CD14-positive monocyte (primary cell): Measurements from ENCODE around the gene CRABP2. TPM values are rescaled to one million over a fixed set of nuclear protein-coding genes. Genes with fewer than 3 reads are reported as not detected.

Source experiments
- DNase-seq, 3 donors: peaks; one replicate each; pipeline ENCODE4 v3.0.0-alpha.2; 2011 to 2022
- H2AFZ ChIP-seq: 2 replicates; pipeline ENCODE4 v1.6.0; 2012; ENCODE audit warnings: mild to moderate bottlenecking, low read depth, low read length, inconsistent platforms; ENCODE audit not compliant: insufficient read depth, poor library complexity, severe bottlenecking
- H3K27ac ChIP-seq, 2 donors: 1 replicate in 1 of 2; 2 replicates in 1 of 2; pipeline ENCODE4 v1.5.1; 2012 to 2013; ENCODE audit warnings: low read length in 2 of 2, control low read depth in 1 of 2, inconsistent platforms in 1 of 2, low read depth in 1 of 2, mild to moderate bottlenecking in 1 of 2
- H3K27me3 ChIP-seq, 2 donors: one replicate each; pipeline versions ENCODE4 v1.6.0 to v1.6.1; 2011 to 2013; ENCODE audit warnings: low read length in 2 of 2; ENCODE audit not compliant: control insufficient read depth in 2 of 2, insufficient read depth in 2 of 2
- H3K36me3 ChIP-seq, 2 donors: replicated peaks in 1 of 2; 1 replicate in 1 of 2; 2 replicates in 1 of 2; pipeline versions ENCODE4 v1.5.1 to v1.6.1; 2012 to 2013; ENCODE audit warnings: low read length in 2 of 2, control low read depth in 1 of 2, inconsistent platforms in 1 of 2, mild to moderate bottlenecking in 1 of 2; ENCODE audit not compliant: insufficient read depth in 2 of 2, control insufficient read depth in 1 of 2
- H3K4me1 ChIP-seq, 2 donors: 1 replicate in 1 of 2; 2 replicates in 1 of 2; pipeline versions ENCODE4 v1.5.1 to v1.6.1; 2012 to 2013; ENCODE audit warnings: low read length in 2 of 2, control low read depth in 1 of 2, inconsistent platforms in 1 of 2, mild to moderate bottlenecking in 1 of 2, moderate library complexity in 1 of 2; ENCODE audit not compliant: insufficient read depth in 2 of 2, control insufficient read depth in 1 of 2
- H3K4me2 ChIP-seq: replicated peaks from 2 replicates; pipeline ENCODE3; 2012; ENCODE audit warnings: low read length, moderate library complexity, mild to moderate bottlenecking; ENCODE audit not compliant: poor library complexity, severe bottlenecking; ENCODE audit errors: extremely low read depth
- H3K4me3 ChIP-seq, 3 experiments: fragments of 200-600 bp in 1 of 3; sonication (generic) in 1 of 3; replicated peaks in 1 of 3; 1 replicate in 2 of 3; 2 replicates in 1 of 3; pipeline ENCODE4 v1.5.1; 2011 to 2013; ENCODE audit warnings: low read length in 3 of 3, mild to moderate bottlenecking in 3 of 3, control low read depth in 2 of 3, low read depth in 2 of 3, inconsistent platforms in 1 of 3, moderate library complexity in 1 of 3
- H3K79me2 ChIP-seq: 2 replicates; pipeline ENCODE4 v1.6.0; 2012; ENCODE audit warnings: mild to moderate bottlenecking, control low read depth, inconsistent platforms, low read length, moderate library complexity; ENCODE audit not compliant: insufficient read depth
- H3K9ac ChIP-seq: 2 replicates; pipeline ENCODE4 v1.6.0; 2017; ENCODE audit warnings: low read length, mild to moderate bottlenecking; ENCODE audit not compliant: insufficient read depth, poor library complexity, severe bottlenecking
- H3K9me3 ChIP-seq, 2 donors: replicated peaks in 1 of 2; 1 replicate in 1 of 2; 2 replicates in 1 of 2; pipeline versions ENCODE4 v1.5.1 to v1.6.1; 2012 to 2013; ENCODE audit warnings: low read length in 2 of 2, control low read depth in 1 of 2; ENCODE audit not compliant: control insufficient read depth in 1 of 2, insufficient read depth in 1 of 2
- H4K20me1 ChIP-seq: 2 replicates; pipeline ENCODE4 v1.6.0; 2012; ENCODE audit warnings: mild to moderate bottlenecking, low read length, control low read depth, moderate library complexity; ENCODE audit not compliant: insufficient read depth
- H3K27ac Mint-ChIP-seq, 7 donors: one replicate each; pipeline ENCODE4 v1.8.0; 2020; ENCODE audit warnings: mild to moderate bottlenecking in 7 of 7, mixed read lengths in 7 of 7, moderate library complexity in 6 of 7, inconsistent platforms in 2 of 7
- H3K27me3 Mint-ChIP-seq, 3 donors: one replicate each; pipeline ENCODE4 v1.8.0; 2021 to 2022; ENCODE audit warnings: low read depth in 3 of 3, mild to moderate bottlenecking in 3 of 3, mixed read lengths in 3 of 3, moderate library complexity in 3 of 3, inconsistent platforms in 1 of 3
- H3K36me3 Mint-ChIP-seq, 2 donors: one replicate each; pipeline ENCODE4 v1.8.0; 2020; ENCODE audit warnings: mixed read lengths in 2 of 2, inconsistent platforms in 1 of 2, mild to moderate bottlenecking in 1 of 2
- H3K4me1 Mint-ChIP-seq: one replicate; pipeline ENCODE4 v1.8.0; 2020; ENCODE audit warnings: mild to moderate bottlenecking, mixed read lengths
- H3K4me3 Mint-ChIP-seq, 2 donors: one replicate each; pipeline ENCODE4 v1.8.0; 2020; ENCODE audit warnings: mild to moderate bottlenecking in 2 of 2, mixed read lengths in 2 of 2, moderate library complexity in 1 of 2
- H3K9me3 Mint-ChIP-seq, 7 donors: one replicate each; pipeline ENCODE4 v1.8.0; 2020 to 2022; ENCODE audit warnings: mixed read lengths in 7 of 7, mild to moderate bottlenecking in 6 of 7, moderate library complexity in 6 of 7, inconsistent platforms in 2 of 7
- WGBS: methylation state at CpG from one replicate; pipeline ENCODE4 v1.1.5; 2013; ENCODE audit warnings: missing lambda C conversion rate; ENCODE audit not compliant: insufficient coverage; 5-methylcytosine and 5-hydroxymethylcytosine counted together
- intact Hi-C, 2 donors: fragments of 100-400 bp; cut with micrococcal nuclease; formaldehyde crosslinking; loops; one replicate each; pipeline versions ENCODE4 v1.15.0 to v1.15.1; 2023
- polyA plus RNA-seq, 3 donors: library from polyadenylated mRNA; depleted of rRNA in 1 of 3; unstranded in 2 of 3; stranded (reverse) in 1 of 3; fragments of 300-500 nt in 2 of 3; fragments of >200 nt in 1 of 3; fragmentation: Illumina TruSeq in 2 of 3; gene quantifications; 1 replicate in 2 of 3; 2 replicates in 1 of 3; pipeline ENCODE4 v1.2.3, GENCODE V29; 2012 to 2021
- TF ChIP-seq, protein P1 (sequence below): fragments of 200-600 bp; IDR thresholded peaks from one replicate; pipeline ENCODE4 v1.8.0; 2022; ENCODE audit warnings: antibody characterized with exemption, mild to moderate bottlenecking

Gene CRABP2
- polyA plus RNA-seq, 3 donors: 0.23 to 1.8 TPM; not detected in 1

DNA sequence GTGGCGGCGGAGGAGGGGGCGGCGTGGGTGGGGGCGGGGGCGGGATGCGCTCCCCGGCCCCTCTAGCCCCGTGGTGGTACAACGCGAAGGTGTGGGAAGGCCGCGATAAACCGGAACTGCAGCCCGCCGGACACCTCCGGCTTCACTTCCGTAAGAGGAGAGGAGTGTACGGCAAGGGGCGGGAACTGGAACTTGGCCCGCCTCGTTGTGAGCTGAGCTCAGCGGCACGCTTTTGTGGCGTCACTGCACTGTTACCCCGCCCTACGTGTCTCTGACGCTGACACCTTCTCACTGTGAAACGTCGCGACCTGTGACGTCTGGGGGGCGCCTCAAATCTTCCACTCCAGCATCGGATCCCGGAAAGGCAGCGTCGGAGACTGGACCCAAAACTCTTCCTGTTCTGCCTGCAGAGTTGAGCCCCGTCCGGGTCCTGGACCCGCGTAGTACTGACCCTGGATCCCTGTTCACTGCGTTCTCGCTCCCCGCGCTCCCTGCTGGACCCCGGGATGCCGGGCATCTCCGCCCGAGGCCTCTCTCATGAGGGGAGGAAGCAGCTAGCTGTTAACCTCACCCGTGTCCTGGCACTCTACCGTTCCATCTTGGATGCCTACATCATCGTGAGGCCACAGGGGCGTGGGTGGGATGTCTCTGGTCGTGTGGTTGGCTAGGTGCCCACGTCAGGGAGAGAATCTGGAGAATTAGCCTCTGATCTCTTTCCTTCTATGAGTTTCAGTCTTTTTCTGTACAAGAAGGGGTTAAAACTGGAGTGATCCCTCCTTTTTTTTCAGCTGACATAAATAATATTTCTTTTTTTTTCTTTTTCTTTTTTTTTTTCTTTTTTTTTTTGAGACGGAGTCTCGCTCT is 23.4 kb upstream of the CRABP2 start, which contains the start of gene ISG20L2:
ISG20L2 (minus strand) TSS at position 168 of the 864 bp plus-strand sequence. CDS start 1,114 bp downstream, outside the sequence.
- Mint-ChIP-seq H3K9me3 (no peaks in the 10 kb centered on the region), H3K27ac (peak within 1 kb of the TSS in 5 of 7 donors; percentile 72 to 98 (median 98)), H3K27me3 (no peaks in the 10 kb centered on the region), H3K4me1 (peaks cover 18% of the 10 kb centered on the region), H3K36me3 (peaks cover 23 to 29% of the 10 kb centered on the region in 2 donors), H3K4me3 (peak within 1 kb of the TSS; percentile 93 to 97)
- Histone ChIP-seq H3K4me2 (peak within 1 kb of the TSS; percentile 93), H3K4me1 (peaks cover 38 to 45% of the 10 kb centered on the region in 2 donors), H3K27ac (peak within 1 kb of the TSS; percentile 69 to 98), H3K4me3 (peak within 1 kb of the TSS; percentile 64 to 94 (median 89)), H3K9ac (peak within 1 kb of the TSS; percentile 89), H3K36me3 (peaks cover 27 to 41% of the 10 kb centered on the region in 2 donors), H3K9me3 (no peaks in the 10 kb centered on the region), H4K20me1 (peaks cover 34% of the 10 kb centered on the region), H3K79me2 (peaks cover 65% of the 10 kb centered on the region), H2AFZ (peak within 1 kb of the TSS; percentile 82), H3K27me3 (no peaks in the 10 kb centered on the region)
- DNase-seq: peak; percentile 99 to 100 (median 100)
- 1% methylated on average over 38 of the region's 57 CpGs for WGBS
- intact Hi-C loops: loop anchor here in 1 of 2 donors (1.0 to 10.0 kb wide), 4 partner anchors 38 to 224 kb away; partner anchors contain the start of genes MEF2D and PRCC
- TF ChIP-seq, protein P1, sequence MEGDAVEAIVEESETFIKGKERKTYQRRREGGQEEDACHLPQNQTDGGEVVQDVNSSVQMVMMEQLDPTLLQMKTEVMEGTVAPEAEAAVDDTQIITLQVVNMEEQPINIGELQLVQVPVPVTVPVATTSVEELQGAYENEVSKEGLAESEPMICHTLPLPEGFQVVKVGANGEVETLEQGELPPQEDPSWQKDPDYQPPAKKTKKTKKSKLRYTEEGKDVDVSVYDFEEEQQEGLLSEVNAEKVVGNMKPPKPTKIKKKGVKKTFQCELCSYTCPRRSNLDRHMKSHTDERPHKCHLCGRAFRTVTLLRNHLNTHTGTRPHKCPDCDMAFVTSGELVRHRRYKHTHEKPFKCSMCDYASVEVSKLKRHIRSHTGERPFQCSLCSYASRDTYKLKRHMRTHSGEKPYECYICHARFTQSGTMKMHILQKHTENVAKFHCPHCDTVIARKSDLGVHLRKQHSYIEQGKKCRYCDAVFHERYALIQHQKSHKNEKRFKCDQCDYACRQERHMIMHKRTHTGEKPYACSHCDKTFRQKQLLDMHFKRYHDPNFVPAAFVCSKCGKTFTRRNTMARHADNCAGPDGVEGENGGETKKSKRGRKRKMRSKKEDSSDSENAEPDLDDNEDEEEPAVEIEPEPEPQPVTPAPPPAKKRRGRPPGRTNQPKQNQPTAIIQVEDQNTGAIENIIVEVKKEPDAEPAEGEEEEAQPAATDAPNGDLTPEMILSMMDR: no peak

DNA sequence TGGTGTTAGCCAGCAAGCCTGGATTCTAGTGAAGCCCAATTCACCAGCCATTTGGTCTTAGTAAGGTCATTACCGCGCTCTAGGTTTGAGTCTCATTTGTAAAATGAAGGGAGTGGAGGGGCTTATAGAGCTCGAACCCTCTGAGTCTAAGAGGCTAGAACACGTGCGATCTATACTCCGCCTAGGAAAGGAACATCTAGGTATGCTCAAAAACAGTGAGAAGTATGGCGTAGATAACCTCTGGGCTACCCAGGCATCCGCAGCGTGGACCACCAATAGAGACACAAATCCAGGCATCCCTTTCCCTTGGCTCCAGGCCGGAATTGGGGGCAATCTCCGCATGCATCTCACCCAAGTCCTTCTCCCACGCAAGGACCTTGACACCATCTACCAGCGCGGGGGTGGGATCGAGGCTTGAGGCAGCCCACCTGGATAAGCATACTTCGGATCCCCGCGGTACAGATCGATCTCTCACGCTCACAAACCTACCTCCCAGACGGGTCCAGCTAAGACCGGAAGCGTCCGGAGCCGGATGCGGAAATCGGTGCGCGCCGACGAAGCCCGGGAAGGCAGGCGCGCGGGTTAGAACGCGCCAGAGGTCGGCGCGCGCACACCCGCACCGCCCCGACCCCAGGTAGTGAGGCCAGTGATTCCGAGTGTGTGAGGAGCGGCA is 22.7 kb upstream of the CRABP2 start, which contains the start of gene METTL25B:
METTL25B (plus strand) TSS at position 544 of the 673 bp plus-strand sequence. CDS start 636 bp downstream, outside the sequence.
- Histone ChIP-seq H3K9ac (peak within 1 kb of the TSS; percentile 89), H3K4me2 (peak within 1 kb of the TSS; percentile 93), H3K36me3 (peaks cover 27 to 41% of the 10 kb centered on the region in 2 donors), H3K4me1 (peaks cover 38 to 45% of the 10 kb centered on the region in 2 donors), H2AFZ (peak within 1 kb of the TSS; percentile 82), H3K9me3 (no peaks in the 10 kb centered on the region), H4K20me1 (peaks cover 42% of the 10 kb centered on the region), H3K79me2 (peaks cover 73% of the 10 kb centered on the region), H3K27me3 (no peaks in the 10 kb centered on the region), H3K27ac (peak within 1 kb of the TSS; percentile 69 to 98), H3K4me3 (peak within 1 kb of the TSS; percentile 64 to 94 (median 89))
- WGBS: 0% methylated on average over 8 of the region's 46 CpGs
- Mint-ChIP-seq H3K36me3 (peaks cover 16 to 31% of the 10 kb centered on the region in 2 donors), H3K27me3 (peaks cover 0 to 2% (median 0%) of the 10 kb centered on the region in 3 donors), H3K4me1 (peaks cover 18% of the 10 kb centered on the region), H3K9me3 (no peaks in the 10 kb centered on the region), H3K27ac (peak within 1 kb of the TSS in 4 of 7 donors; percentile 97 to 98 (median 98)), H3K4me3 (peak within 1 kb of the TSS; percentile 93 to 97)
- TF ChIP-seq, protein P1: no peak
- intact Hi-C loops: loop anchor here in 1 of 2 donors (1.0 to 10.0 kb wide), 5 partner anchors 39 to 223 kb away; partner anchors contain the start of genes MEF2D and PRCC
- DNase-seq: peak; percentile 77 to 83 (median 82)
